Esophagus squamous epithelium (tissue), 5 donors: Measurements from ENCODE around the gene P3H2. TPM values are rescaled to one million over a fixed set of nuclear protein-coding genes. Genes with fewer than 3 reads are reported as not detected.

Experiments used
- DNase-seq: peaks from one replicate; lab custom pipeline; 2025; lab: John Stamatoyannopoulos, UW
- H3K27ac ChIP-seq, 4 donors: fragments of 200-600 bp; sonication (generic); one replicate each; pipeline ENCODE4 v1.5.1; 2016 to 2019; ENCODE audit warnings: mild to moderate bottlenecking in 1 of 4
- H3K27me3 ChIP-seq, 4 donors: fragments of 200-600 bp; sonication (generic); 1 replicate in 3 of 4; 2 replicates in 1 of 4; pipeline versions ENCODE4 v1.5.1 to v1.6.0; 2017 to 2021; ENCODE audit warnings: antibody characterized with exemption in 1 of 4
- H3K36me3 ChIP-seq, 3 donors: fragments of 200-600 bp; sonication (generic); one replicate each; pipeline ENCODE4 v1.5.1; 2016 to 2019
- H3K4me1 ChIP-seq, 3 donors: fragments of 200-600 bp; sonication (generic); one replicate each; pipeline ENCODE4 v1.5.1; 2017 to 2019
- H3K4me3 ChIP-seq, 4 donors: fragments of 200-600 bp; sonication (generic); 1 replicate in 3 of 4; 2 replicates in 1 of 4; pipeline ENCODE4 v1.5.1; 2016 to 2019; ENCODE audit warnings: mild to moderate bottlenecking in 2 of 4, moderate library complexity in 1 of 4
- H3K9me3 ChIP-seq, 3 donors: fragments of 200-600 bp; sonication (generic); one replicate each; pipeline ENCODE4 v1.5.1; 2016 to 2019
- CTCF ChIP-seq, 6 experiments: fragments of 450-650 bp in 4 of 6; fragments of 200-600 bp in 2 of 6; sonication (generic) in 2 of 6; IDR thresholded peaks; one replicate each; pipeline ENCODE4 v1.5.1; 2016 to 2019; ENCODE audit warnings: antibody characterized with exemption in 6 of 6, mild to moderate bottlenecking in 4 of 6, moderate library complexity in 4 of 6
- POLR2A ChIP-seq, 4 donors: fragments of 450-650 bp; IDR thresholded peaks; one replicate each; pipeline ENCODE4 v1.6.1; 2017; ENCODE audit warnings: antibody characterized with exemption in 4 of 4, mild to moderate bottlenecking in 4 of 4, moderate library complexity in 3 of 4
- WGBS, 2 donors: methylation state at CpG; one replicate each; pipeline ENCODE4 v1.1.5; 2018; 5-methylcytosine and 5-hydroxymethylcytosine counted together
- intact Hi-C: fragments of 100-400 bp; cut with DNase I; formaldehyde crosslinking; loops from one replicate; pipeline ENCODE4 v1.15.0; 2022
- total RNA-seq, 4 donors: library from RNA; depleted of rRNA; stranded (reverse); fragments of >200 nt; gene quantifications; one replicate each; pipeline ENCODE4 v1.1.0, GENCODE V29; 2016
- donor health status: DM: yes; HTN: yes; CAD: no.

P3H2 gene
- total RNA-seq, 4 donors from 2014 or later: 16.5 to 41.2 (median 34.0) TPM

- DNase-seq: no peak
- intact Hi-C loops: no loop called here
- 37 to 47% methylated on average over 4 of the region's 4 CpGs for WGBS, 2 donors
These were observed 10.6 kb upstream of the P3H2 start for GRCh38 chr3:190131329-190131728.

GRCh38 chr3:190130696-190131095 is 10.0 kb upstream of the P3H2 start:
- TF ChIP-seq POLR2A (IDR thresholded peaks at IDR 0.05): no peak
- TF ChIP-seq CTCF (IDR thresholded peaks at IDR 0.05): no peak
- Histone ChIP-seq H3K9me3 (no peaks in the 10 kb centered on the region), H3K27me3 (no peaks in the 10 kb centered on the region), H3K27ac (no peak overlapping the region), H3K36me3 (no peaks in the 10 kb centered on the region), H3K4me1 (peaks cover 0 to 17% (median 0%) of the 10 kb centered on the region in 3 donors), H3K4me3 (no peak overlapping the region)
- DNase-seq: no peak
- intact Hi-C loops: no loop called here
- WGBS, 2 donors: 68 to 74% methylated on average over 6 of the region's 6 CpGs

More at GRCh38 chr3:190131329-190131728, 10.6 kb upstream of the P3H2 start:
- Histone ChIP-seq H3K36me3 (no peaks in the 10 kb centered on the region), H3K9me3 (no peaks in the 10 kb centered on the region), H3K27me3 (no peaks in the 10 kb centered on the region), H3K4me1 (peaks cover 0 to 17% (median 0%) of the 10 kb centered on the region in 3 donors), H3K4me3 (no peak overlapping the region), H3K27ac (no peak overlapping the region)
- TF ChIP-seq POLR2A (IDR thresholded peaks at IDR 0.05) (no peak), CTCF (IDR thresholded peaks at IDR 0.05) (no peak)

- H3K36me3 ChIP-seq: no peaks in the 10 kb centered on the region
- TF ChIP-seq CTCF (IDR thresholded peaks at IDR 0.05): no peak
- TF ChIP-seq POLR2A (IDR thresholded peaks at IDR 0.05): no peak
- no peaks in the 10 kb centered on the region for H3K27me3 ChIP-seq
- no peak for DNase-seq
- no peak overlapping the region for H3K4me3 ChIP-seq
- 72 to 82% methylated on average over 2 of the region's 2 CpGs for WGBS, 2 donors
- H3K27ac ChIP-seq: no peak overlapping the region
- H3K9me3 ChIP-seq: no peaks in the 10 kb centered on the region
- intact Hi-C loops: no loop called here
- H3K4me1 ChIP-seq: peaks cover 0 to 17% (median 0%) of the 10 kb centered on the region in 3 donors
These were observed 9.3 kb upstream of the P3H2 start for GRCh38 chr3:190130037-190130436.

DNA sequence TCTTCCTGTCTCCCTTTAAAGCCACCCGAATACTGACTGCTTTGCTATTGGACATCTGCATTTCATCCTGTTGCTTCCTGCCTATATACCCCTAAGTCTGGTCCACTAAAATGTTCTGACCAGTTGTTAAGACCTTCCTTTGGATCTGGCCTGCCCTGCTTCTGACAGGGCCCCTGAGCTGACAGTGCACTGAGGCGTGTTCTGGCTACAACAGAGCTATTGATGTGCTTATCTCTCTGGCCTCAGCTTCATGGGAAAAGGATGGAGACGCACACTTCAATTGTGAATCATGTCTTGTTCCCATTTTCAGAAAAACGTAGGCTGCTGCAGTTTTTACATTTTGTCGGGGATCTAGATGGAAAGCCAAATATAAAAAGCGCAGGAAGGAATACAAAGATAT is 7.1 kb upstream of the P3H2 start:
- no peak overlapping the region for H3K4me3 ChIP-seq
- no peak for DNase-seq
- peaks cover 0 to 24% (median 0%) of the 10 kb centered on the region in 3 donors for H3K4me1 ChIP-seq
- H3K9me3 ChIP-seq: no peaks in the 10 kb centered on the region
- TF ChIP-seq POLR2A (IDR thresholded peaks at IDR 0.05) (no peak), CTCF (IDR thresholded peaks at IDR 0.05) (no peak)
- no peaks in the 10 kb centered on the region for H3K27me3 ChIP-seq
- intact Hi-C loops: no loop called here
- H3K27ac ChIP-seq: no peak overlapping the region
- 80 to 94% methylated on average over 5 to 6 of the region's 6 CpGs for WGBS, 2 donors
- no peaks in the 10 kb centered on the region for H3K36me3 ChIP-seq

DNA sequence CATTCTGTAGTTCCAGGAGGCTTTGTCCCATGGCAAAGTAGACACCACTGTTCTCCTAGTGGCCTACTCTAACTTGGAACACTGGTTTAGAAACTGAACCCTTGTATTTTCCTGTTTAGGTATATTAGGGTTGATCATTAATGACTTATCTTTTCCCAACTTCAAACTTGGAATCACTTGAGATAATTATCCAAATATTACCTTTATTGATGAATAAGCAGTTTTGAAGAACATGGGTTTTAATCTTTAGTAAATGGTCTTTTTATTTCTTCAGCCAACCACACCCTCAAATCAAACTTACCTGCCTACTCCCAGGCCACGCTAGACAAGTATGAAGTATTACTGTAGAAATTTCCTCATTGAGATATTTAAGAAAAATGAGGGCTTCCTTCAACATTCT is 6.5 kb upstream of the P3H2 start:
- Histone ChIP-seq H3K27ac (no peak overlapping the region), H3K36me3 (no peaks in the 10 kb centered on the region), H3K27me3 (no peaks in the 10 kb centered on the region), H3K4me1 (peaks cover 0 to 29% (median 0%) of the 10 kb centered on the region in 3 donors), H3K9me3 (no peaks in the 10 kb centered on the region), H3K4me3 (no peak overlapping the region)
- TF ChIP-seq CTCF (IDR thresholded peaks at IDR 0.05) (no peak), POLR2A (IDR thresholded peaks at IDR 0.05) (no peak)
- intact Hi-C loops: no loop called here
- 58 to 72% methylated on average over 1 of the region's 1 CpG for WGBS, 2 donors
- DNase-seq: no peak
